GM18858 (cell line): ENCODE results near the gene FUOM.
A peak's percentile ranks its signal among the peaks of the same experiment; 100 is the strongest.
"Not testable (repeated sequence)": the region's sequence is repeated elsewhere in the genome, so short reads cannot be mapped to it uniquely, and the experiment has no call there.

Source experiments
- ATAC-seq: cut with Tn5 transposase; IDR thresholded peaks from one replicate; pipeline ENCODE4 v1.9.1; 2021; ENCODE audit not compliant: unreplicated experiment

The FUOM gene

GRCh38 chr10:133388973-133389818 is 31.4 kb upstream of the FUOM start:
- ATAC-seq = peak; percentile 83

DNA sequence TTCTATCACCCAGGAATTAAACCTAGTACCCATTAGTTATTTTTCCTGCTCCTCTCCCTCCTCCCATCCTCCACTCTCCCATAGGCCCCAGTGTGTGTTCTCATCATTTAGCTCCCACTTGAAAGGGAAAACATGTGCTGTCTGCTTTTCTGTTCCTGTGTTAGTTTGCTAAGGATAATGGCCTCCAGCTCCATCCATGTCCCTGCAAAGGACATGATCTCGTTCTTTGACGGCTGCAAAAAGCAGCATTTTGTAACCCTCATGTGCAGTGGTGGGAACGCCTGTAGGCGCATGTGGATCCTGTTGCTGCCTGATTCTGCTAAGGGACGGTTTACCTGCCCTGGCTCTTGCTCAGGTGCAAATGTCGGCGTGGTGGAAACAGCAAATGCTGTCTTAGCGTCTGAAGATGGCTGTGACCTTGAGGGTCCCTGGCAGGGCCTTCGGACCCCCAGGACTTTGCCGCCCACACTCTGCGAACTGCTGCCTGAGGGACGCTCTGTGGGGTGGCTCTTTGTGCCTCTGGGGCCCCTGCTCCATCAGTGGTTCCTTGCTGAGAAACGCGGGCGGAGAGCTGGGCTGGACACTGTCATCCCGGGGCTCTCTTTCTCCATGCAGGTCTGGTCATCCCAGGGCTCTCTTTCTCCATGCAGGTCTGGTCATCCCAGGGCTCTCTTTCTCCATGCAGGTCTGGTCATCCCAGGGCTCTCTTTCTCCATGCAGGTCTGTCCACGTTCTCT is 30.6 kb upstream of the FUOM start:
- ATAC-seq = no peak

DNA sequence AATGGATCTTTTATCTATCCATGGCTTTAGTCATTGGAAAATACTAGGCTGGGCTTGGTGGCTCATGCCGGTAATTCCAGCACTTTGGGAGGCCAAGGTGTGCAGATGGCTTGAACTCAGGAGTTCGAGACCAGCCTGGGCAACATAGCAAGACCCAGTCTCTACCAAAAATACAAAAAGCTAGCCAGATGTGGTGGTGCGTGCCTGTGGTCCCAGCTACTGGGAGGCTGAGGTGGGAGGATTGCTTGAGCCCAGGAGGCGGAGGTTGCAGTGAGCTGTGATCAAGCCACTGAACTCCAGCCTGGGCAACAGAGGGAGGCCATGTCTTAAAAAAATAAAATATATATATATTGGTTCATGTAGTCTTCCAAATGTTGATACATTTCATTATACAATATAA is 29.1 kb upstream of the FUOM start:
- not testable (repeated sequence) for ATAC-seq

DNA sequence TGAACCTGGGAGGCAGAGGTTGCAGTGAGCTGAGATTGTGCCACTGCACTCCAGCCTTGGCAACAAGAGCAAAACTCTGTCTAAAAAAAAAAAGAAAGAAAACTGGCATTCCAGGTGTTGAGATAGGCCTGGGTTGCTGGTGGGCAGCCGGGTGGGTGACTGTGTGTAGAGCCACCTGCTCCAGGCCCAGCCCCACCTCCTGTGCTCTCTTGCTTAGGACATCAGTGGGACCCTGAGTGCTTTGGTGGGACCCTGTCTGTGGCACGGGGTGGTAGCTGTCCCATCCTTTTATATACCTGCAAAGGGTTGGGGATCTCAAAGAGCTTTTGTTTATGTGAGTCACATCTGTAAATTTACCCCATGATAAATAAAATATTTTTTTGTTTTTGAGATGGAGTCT is 27.4 kb upstream of the FUOM start:
- no peak for ATAC-seq

DNA sequence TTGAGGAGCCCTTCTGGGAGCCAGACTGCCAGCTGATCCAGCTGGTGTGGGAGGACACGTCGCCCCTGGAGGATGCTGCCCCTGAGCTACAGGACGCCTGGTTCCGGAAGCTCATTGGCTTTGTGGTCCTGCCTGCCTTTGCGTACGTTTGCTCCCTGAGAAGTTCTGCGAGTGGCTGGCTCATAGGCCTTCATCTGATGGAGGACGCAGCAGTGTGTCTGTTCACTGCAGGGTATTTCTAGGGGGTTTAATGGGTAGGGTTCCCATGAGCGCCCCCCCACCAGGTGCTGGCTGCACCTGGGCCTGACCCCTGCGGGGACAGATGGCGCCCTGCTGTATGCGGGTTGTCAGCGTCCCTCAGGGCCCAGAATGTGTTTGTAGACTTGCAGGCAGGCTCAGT is 26.3 kb upstream of the FUOM start:
- ATAC-seq = no peak

GRCh38 chr10:133383551-133383950 is 25.7 kb upstream of the FUOM start:
- ATAC-seq = no peak

DNA sequence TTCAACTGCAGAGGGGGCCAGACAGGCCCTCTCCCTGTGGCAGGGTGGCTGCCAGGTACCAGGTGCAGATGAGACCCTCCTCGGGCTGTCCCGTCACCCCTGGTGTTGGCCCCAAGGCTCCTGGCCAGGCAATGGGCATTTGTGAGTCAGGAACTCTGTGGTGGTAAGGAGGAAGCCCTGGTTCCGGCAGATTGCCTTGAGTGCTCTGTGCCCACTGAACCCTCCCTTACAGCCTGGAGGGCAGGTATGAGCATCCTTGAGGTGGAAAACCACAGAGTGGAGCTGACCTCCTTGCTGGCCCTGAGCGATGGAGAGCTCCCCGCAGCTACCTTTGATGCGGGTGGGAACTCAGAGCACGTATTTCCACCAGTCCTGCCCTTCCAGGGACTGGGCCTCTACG is 23.2 kb upstream of the FUOM start:
- no peak for ATAC-seq

GRCh38 chr10:133379801-133380666 is 22.2 kb upstream of the FUOM start:
- no peak for ATAC-seq

GRCh38 chr10:133379152-133379800 is 21.5 kb upstream of the FUOM start, which contains the start of gene PAOX:
Gene PAOX, plus strand, starts transcription at chr10:133379262. Its CDS starts 55 bp downstream, at chr10:133379317.
- ATAC-seq = peak; percentile 36

- ATAC-seq = no peak
Observed at GRCh38 chr10:133378251-133379096, 20.7 kb upstream of the FUOM start.

- ATAC-seq = no peak
Observed at GRCh38 chr10:133377818-133378250, 20.0 kb upstream of the FUOM start.

DNA sequence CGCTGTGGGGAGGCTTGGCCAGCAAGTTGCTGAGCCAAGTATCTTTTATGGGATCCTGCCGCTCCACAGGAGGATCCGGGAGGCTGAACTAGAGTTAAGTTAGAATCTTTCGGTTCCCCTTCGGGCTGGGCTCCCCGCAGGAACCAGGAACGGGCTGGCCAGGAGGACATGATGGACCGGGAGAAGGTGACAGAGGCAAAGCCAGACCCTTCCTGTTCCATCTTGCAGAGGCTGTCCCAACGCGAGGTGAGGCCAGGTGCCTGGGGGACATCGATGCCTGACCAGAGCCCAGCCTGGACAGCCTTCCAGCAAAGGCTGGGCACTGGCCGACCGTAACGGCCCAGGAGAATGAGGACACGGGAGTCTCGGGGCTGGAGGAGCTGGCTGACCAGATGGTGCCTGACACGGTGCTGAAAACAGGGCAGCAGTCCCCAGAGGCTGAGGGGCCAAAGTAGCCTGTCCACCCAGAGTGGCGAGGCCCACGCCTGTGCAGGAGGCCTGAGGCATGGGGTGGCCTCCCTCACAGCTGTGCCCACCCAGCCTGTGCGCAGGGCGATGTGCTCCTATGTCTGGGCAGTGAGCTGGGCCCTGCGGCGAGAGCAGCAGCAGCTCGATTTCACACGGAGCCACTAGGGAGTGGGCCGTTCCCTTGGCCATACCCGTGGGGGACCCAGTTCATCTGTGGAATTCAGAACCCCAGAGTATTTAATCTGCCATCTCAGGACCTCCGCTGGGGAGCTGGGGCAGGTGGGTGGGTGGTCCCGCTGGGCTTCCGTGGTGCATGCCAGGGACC is 19.4 kb upstream of the FUOM start:
- no peak for ATAC-seq

GRCh38 chr10:133376183-133376582 is 18.4 kb upstream of the FUOM start:
- ATAC-seq = not testable (repeated sequence)

- ATAC-seq = no peak
Observed at GRCh38 chr10:133375357-133376115, 17.7 kb upstream of the FUOM start.

DNA sequence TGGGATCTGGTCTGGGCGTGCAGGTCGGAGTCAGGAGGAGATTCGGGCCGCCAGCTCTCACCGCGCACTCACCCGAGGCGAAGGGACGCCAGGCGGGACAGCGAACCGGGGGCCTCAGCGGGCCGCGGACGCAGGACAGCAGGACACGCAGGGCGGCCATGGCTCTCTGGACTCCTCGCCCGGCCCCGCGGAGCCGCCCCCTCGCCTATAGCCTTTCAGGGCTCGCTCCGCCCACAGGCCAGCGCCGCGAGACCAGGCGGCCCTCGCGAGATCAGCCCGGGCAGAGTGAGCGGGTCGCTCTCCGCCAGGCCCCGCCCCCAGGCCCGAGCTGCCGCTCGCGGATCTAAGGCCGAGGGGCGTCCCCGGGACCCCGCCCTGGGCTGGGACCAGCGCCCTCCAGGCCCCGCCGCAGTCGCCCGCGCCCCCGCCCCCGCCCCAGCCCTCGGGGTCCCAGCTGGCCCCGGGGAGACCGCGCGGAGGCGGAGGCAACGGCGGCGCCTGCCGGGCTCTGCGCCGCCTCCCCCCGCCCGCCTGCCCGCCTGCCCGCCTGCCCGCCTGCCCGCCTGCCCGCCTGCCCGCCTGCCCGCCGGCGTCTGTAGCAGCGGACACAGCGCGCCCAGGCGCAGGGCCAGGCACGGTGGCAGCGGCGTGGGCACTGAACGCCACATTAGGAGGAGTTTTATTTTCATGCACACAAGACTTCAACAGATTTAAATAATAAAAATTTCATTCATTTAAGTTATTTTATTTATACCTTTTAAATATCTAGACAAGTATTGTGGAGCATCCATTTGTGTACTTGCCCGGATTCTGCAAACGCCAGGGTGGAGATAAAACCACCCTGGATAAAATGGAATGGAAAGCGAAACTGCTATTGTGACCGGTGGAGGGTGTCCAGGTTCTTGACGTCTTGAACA is 15.6 kb upstream of the FUOM start, which contains the start of gene ECHS1:
Gene ECHS1 (minus strand): TSS at position 181 of the 917 bp plus-strand sequence. CDS start 21 bp downstream, at position 160.
- peak; percentile 89 for ATAC-seq

DNA sequence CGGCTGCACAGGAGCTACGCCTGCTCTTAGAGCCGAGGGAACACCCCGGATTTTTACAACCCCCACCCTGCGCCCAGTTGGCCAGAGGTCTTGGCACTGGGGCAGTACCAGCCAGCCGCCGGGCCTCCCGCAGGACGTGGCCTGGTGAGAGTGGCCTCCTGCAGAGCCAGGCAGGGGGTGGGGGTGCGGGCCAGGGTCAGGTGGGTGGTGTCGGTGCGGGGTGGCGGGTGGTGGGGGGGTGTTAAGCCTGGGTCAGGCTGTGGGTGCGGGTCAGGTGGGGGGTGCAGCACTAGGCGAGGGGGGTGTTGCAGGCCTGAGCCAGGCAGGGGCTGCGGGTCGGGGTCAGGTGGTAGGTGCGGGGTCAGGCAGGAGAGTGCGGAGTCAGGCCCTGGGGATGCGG is 14.7 kb upstream of the FUOM start:
- ATAC-seq = no peak
